K562 (cell line): ENCODE results near the gene ENTPD5. TPM values are rescaled to one million over a fixed set of nuclear protein-coding genes. Genes with fewer than 3 reads are reported as not detected.

Source experiments
- ATAC-seq: fragments of 200-7000 bp; cut with Tn5 transposase; 3 replicates; pipeline ENCODE4 v1.9.1; 2020; ENCODE audit warnings: moderate library complexity
- BruUV-seq: library from RNA; stranded (reverse); fragments of 400-500 nt; replicated peaks from 2 replicates; lab custom pipeline; 2021; lab: Mats Ljungman, UMichigan
- CTCF ChIA-PET: fragments of 300-600 bp; formaldehyde crosslinking; extraction: SDS; loops from one replicate; lab custom pipeline; 2021; ENCODE audit warnings: low intra/inter-chr PET ratio; lab: Yijun Ruan, JAX
- POLR2A ChIA-PET: fragments of 300-600, 350-650 bp; sonication (Branson Sonifier 250); formaldehyde crosslinking; extraction: SDS; loops from one replicate; lab custom pipeline; 2021; ENCODE audit warnings: antibody characterized with exemption, inconsistent platforms; lab: Yijun Ruan, JAX
- DNase-seq, 4 experiments: peaks; one replicate each; pipeline versions ENCODE4 v3.0.0 to v3.0.0-alpha.2; 2011 to 2018; ENCODE audit warnings: low spot score in 3 of 4, mixed read lengths in 3 of 4; ENCODE audit errors: extremely low read depth in 1 of 4
- FAIRE-seq: peaks from 2 replicates; lab custom pipeline; 2011; peaks lifted over from hg19 to GRCh38; lab: Jason Lieb, UNC
- H2AFZ ChIP-seq: 2 replicates; pipeline ENCODE4 v1.6.0; 2011; ENCODE audit warnings: low read depth, low read length, control low read depth, inconsistent platforms
- H3K27ac ChIP-seq: fragments of 200-600 bp; 3 replicates; pipeline ENCODE4 v1.8.0; 2011; ENCODE audit warnings: low read depth, mild to moderate bottlenecking, control low read depth, inconsistent platforms, low read length, moderate library complexity, mixed read lengths; ENCODE audit errors: extremely low read depth
- H3K27me3 ChIP-seq, 2 experiments: fragments of 300-600 bp in 1 of 2; 2 replicates in 1 of 2; 3 replicates in 1 of 2; pipeline versions ENCODE4 v1.6.0 to v1.8.0; 2011; ENCODE audit warnings: inconsistent platforms in 2 of 2, low read length in 2 of 2, mild to moderate bottlenecking in 1 of 2, mixed read lengths in 1 of 2, moderate library complexity in 1 of 2; ENCODE audit not compliant: control insufficient read depth in 2 of 2, insufficient read depth in 2 of 2
- H3K36me3 ChIP-seq: fragments of 300-600 bp; 3 replicates; pipeline ENCODE4 v1.8.0; 2011; ENCODE audit warnings: mild to moderate bottlenecking, low read length, inconsistent platforms; ENCODE audit not compliant: control insufficient read depth, insufficient read depth
- H3K4me1 ChIP-seq, 2 experiments: fragments of 200-600 bp in 1 of 2; replicated peaks in 1 of 2; 2 replicates in 1 of 2; 3 replicates in 1 of 2; pipeline versions ENCODE4 v1.5.1 to v1.8.0; 2011; ENCODE audit warnings: inconsistent platforms in 2 of 2, low read length in 2 of 2, mild to moderate bottlenecking in 1 of 2, mixed read lengths in 1 of 2, moderate library complexity in 1 of 2; ENCODE audit not compliant: control insufficient read depth in 2 of 2, insufficient read depth in 2 of 2
- H3K4me2 ChIP-seq: 2 replicates; pipeline ENCODE4 v1.6.1; 2011; ENCODE audit warnings: low read length, control low read depth, inconsistent platforms, mixed read lengths; ENCODE audit not compliant: insufficient read depth
- H3K4me3 ChIP-seq: fragments of 200-600 bp; sonication (generic), shearing (Covaris generic); 2 replicates; pipeline ENCODE4 v1.5.1; 2016; ENCODE audit warnings: control low read depth, inconsistent platforms
- H3K79me2 ChIP-seq: fragments of 200-600 bp; 3 replicates; pipeline ENCODE4 v1.8.0; 2011; ENCODE audit warnings: low read length, inconsistent platforms; ENCODE audit not compliant: control insufficient read depth, insufficient read depth
- H3K9ac ChIP-seq, 2 experiments: 2 replicates each; pipeline versions ENCODE4 v1.6.0 to v1.6.1; 2011; ENCODE audit warnings: low read depth in 2 of 2, low read length in 2 of 2, control low read depth in 1 of 2, inconsistent platforms in 1 of 2, mild to moderate bottlenecking in 1 of 2, mixed read lengths in 1 of 2; ENCODE audit not compliant: insufficient read depth in 1 of 2
- H3K9me1 ChIP-seq: one replicate; pipeline ENCODE4 v1.6.0; 2011; ENCODE audit warnings: inconsistent platforms, mild to moderate bottlenecking, low read length, moderate library complexity; ENCODE audit not compliant: control insufficient read depth, insufficient read depth
- H3K9me3 ChIP-seq: replicated peaks from 2 replicates; pipeline ENCODE4 v1.5.1; 2011; ENCODE audit warnings: low read depth, low read length, inconsistent platforms; ENCODE audit not compliant: control insufficient read depth, insufficient read depth
- H4K20me1 ChIP-seq: replicated peaks from 2 replicates; pipeline ENCODE4 v1.6.1; 2011; ENCODE audit warnings: low read length, inconsistent platforms, mixed read lengths; ENCODE audit not compliant: control insufficient read depth, insufficient read depth
- ETS2 ChIP-seq: IDR thresholded peaks from 2 replicates; pipeline ENCODE4 v1.6.1; 2016; ENCODE audit warnings: borderline replicate concordance, missing genetic modification characterization, mild to moderate bottlenecking, moderate library complexity, missing compliant biosample characterization; ENCODE audit not compliant: poor library complexity, severe bottlenecking
- ETV6 ChIP-seq, 3 experiments: fragments of 150-350 bp in 1 of 3; sonication (generic) in 1 of 3; formaldehyde crosslinking in 1 of 3; IDR thresholded peaks; 2 replicates each; pipeline versions ENCODE4 v1.6.1 to v1.8.0; 2014 to 2022; ENCODE audit warnings: borderline replicate concordance in 2 of 3, low read depth in 2 of 3, antibody characterized with exemption in 1 of 3, low read length in 1 of 3, mild to moderate bottlenecking in 1 of 3, missing genetic modification reagents in 1 of 3
- NEUROD1 ChIP-seq: fragments of 150-350 bp; IDR thresholded peaks from 2 replicates; pipeline ENCODE4 v1.6.1; 2014; ENCODE audit warnings: borderline replicate concordance, low read length, low read depth; ENCODE audit not compliant: partially characterized antibody
- POLR2AphosphoS2 ChIP-seq: IDR thresholded peaks from 2 replicates; pipeline ENCODE4 v1.6.1; 2012; ENCODE audit warnings: low read length, improper control_type of control experiment
- SAP30 ChIP-seq: fragments of 200-600 bp; sonication (generic); IDR thresholded peaks from 2 replicates; pipeline ENCODE4 v1.6.1; 2012; ENCODE audit warnings: borderline replicate concordance, low read depth, mild to moderate bottlenecking, moderate library complexity, low read length, control low read depth, inconsistent platforms; ENCODE audit not compliant: insufficient read depth, poor library complexity, severe bottlenecking
- SRF ChIP-seq, 2 experiments: fragments of 250-450, 450-650 bp in 1 of 2; sonication (Bioruptor Pico) in 1 of 2; sonication (generic) in 1 of 2; formaldehyde crosslinking; IDR thresholded peaks; 2 replicates each; pipeline versions ENCODE4 v1.5.0 to v1.5.1; 2020 to 2022; ENCODE audit warnings: mild to moderate bottlenecking in 1 of 2, missing genetic modification reagents in 1 of 2
- TRIM24 ChIP-seq, 2 experiments: fragments of 450-650 bp; IDR thresholded peaks; 2 replicates each; pipeline ENCODE4 v1.6.1; 2016
- USF1 ChIP-seq: sonication (generic); formaldehyde crosslinking; IDR thresholded peaks from 2 replicates; pipeline ENCODE4 v1.9.0; 2022; ENCODE audit warnings: mild to moderate bottlenecking, missing genetic modification reagents
- WGBS: fragments of 100-300 bp; shearing (Covaris generic); methylation state at CpG from one replicate; pipeline ENCODE4 v1.1.6; 2016; ENCODE audit warnings: low coverage, mixed read lengths; ENCODE audit not compliant: insufficient coverage; ENCODE audit errors: missing lambda C conversion rate; 5-methylcytosine and 5-hydroxymethylcytosine counted together
- in situ Hi-C: fragments of 300-500 bp; cut with MboI; formaldehyde crosslinking; loops from 4 replicates; pipeline ENCODE4 v1.15.0; 2018; ENCODE audit warnings: inconsistent platforms, mixed read lengths
- intact Hi-C: fragments of 100-400 bp; cut with micrococcal nuclease; formaldehyde crosslinking; loops from 2 replicates; pipeline ENCODE4 v1.14.2; 2022
- polyA plus RNA-seq, 8 experiments: library from polyadenylated mRNA; depleted of rRNA in 4 of 8; stranded (reverse) in 5 of 8; unstranded in 3 of 8; fragments of >200 nt; fragmentation: Nextera tagmentation in 2 of 8; fragmentation: Illumina TruSeq in 1 of 8; extraction: Ambion mirVana in 2 of 8; extraction: Trizol in 1 of 8; gene quantifications; 2 replicates each; pipeline versions ENCODE4 v1.2.1 to v1.2.3, GENCODE V29; 2011 to 2014; ENCODE audit warnings: inconsistent platforms in 1 of 8, missing spikeins in 1 of 8
- total RNA-seq, 7 experiments: library from RNA; depleted of rRNA in 6 of 7; stranded (reverse); fragments of >200 nt in 6 of 7; fragmentation: Illumina TruSeq in 2 of 7; extraction: Trizol in 2 of 7; gene quantifications; 2 replicates each; pipeline versions ENCODE4 v1.2.1 to v1.2.3, GENCODE V29; 2011 to 2021; ENCODE audit warnings: low replicate concordance in 1 of 7

Gene ENTPD5
- total and polyA plus RNA-seq, 9 of the 15 experiments (the other 6 are each of a cell fraction or from before 2014, with no cell fraction given) = 2.7 to 15.3 (median 10.3) TPM

GRCh38 chr14:74022346-74022745 is 3.3 kb upstream of the ENTPD5 start:
- POLR2A ChIA-PET = no interaction called here
- DNase-seq (no peak), FAIRE-seq (no peak)
- Histone ChIP-seq H4K20me1 (no peaks in the 10 kb centered on the region), H3K9ac (no peak overlapping the region), H3K36me3 (no peaks in the 10 kb centered on the region), H3K9me3 (no peaks in the 10 kb centered on the region)
- TF ChIP-seq ETV6 (IDR thresholded peaks at IDR 0.05; ENCODE audit: borderline replicate concordance in 1 of 2, low read depth in 2 of 2, low read length in 1 of 2) (no peak), ETV6 (CRISPR knock-in tag; IDR thresholded peaks at IDR 0.05; ENCODE audit: borderline replicate concordance) (no peak)
- TF ChIP-seq, all 486 proteins: peak for 0
- no TSS peak for BruUV-seq
- intact Hi-C loops = no loop called here
- Histone ChIP-seq H3K27me3 (no peaks in the 10 kb centered on the region), H3K79me2 (peaks cover 16% of the 10 kb centered on the region), H3K27ac (no peak overlapping the region), H2AFZ (no peak overlapping the region), H3K4me2 (no peak overlapping the region), H3K4me3 (no peak overlapping the region), H3K9me1 (no peaks in the 10 kb centered on the region), H3K4me1 (peaks cover 2 to 24% of the 10 kb centered on the region in 2 experiments; a peak in 4 of 5 replicates)
- 74% methylated on average over 4 of the region's 4 CpGs for WGBS
- CTCF ChIA-PET = no interaction called here
- in situ Hi-C loops = no loop called here
- ATAC-seq = no peak

GRCh38 chr14:74019408-74020137 is 485 bp upstream of the ENTPD5 start:
- POLR2A ChIA-PET = interaction anchor here (0.6 to 1.6 kb wide), 4 partner anchors 9 to 1115 kb away, joined by 5 to 6 read pairs (median 6); no protein-coding TSS in a partner anchor
- in situ Hi-C loops = no loop called here
- peak overlapping the region; percentile 84 for H2AFZ ChIP-seq
- TF ChIP-seq ETS2 (tag) = no peak
- no peak for TF ChIP-seq TRIM24 (IDR thresholded peaks at IDR 0.05)
- peak in 1 of 2 experiments; percentile 95; a peak in 2 of 4 replicates for TF ChIP-seq SRF (CRISPR knock-in tag; IDR thresholded peaks at IDR 0.05)
- TF ChIP-seq USF1 (CRISPR knock-in tag) = no peak
- TF ChIP-seq SAP30 = peak; percentile 66
- TF ChIP-seq NEUROD1 = no peak
- no peak for TF ChIP-seq POLR2AphosphoS2

More at GRCh38 chr14:74019408-74020137, 485 bp upstream of the ENTPD5 start:
- CTCF ChIA-PET = no interaction called here
- Histone ChIP-seq H3K4me3 (peak overlapping the region; percentile 63), H3K79me2 (peaks cover 16% of the 10 kb centered on the region), H3K27me3 (no peaks in the 10 kb centered on the region), H4K20me1 (no peaks in the 10 kb centered on the region), H3K27ac (peak overlapping the region; percentile 79), H3K4me2 (peak overlapping the region; percentile 78), H3K9ac (peak overlapping the region; percentile 96 to 99), H3K9me1 (no peaks in the 10 kb centered on the region), H3K36me3 (peaks cover 1% of the 10 kb centered on the region; the same call in 1 of the 3 replicates), H3K4me1 (peaks cover 17 to 28% of the 10 kb centered on the region in 2 experiments; a peak in 4 of 5 replicates), H3K9me3 (no peaks in the 10 kb centered on the region)
- DNase-seq (peak in 2 of 4 experiments; percentile 14 to 24), FAIRE-seq (no peak), ATAC-seq (no peak)
- BruUV-seq = TSS peak; percentile 62
- intact Hi-C loops = loop anchor here (5.0 kb wide), 1 partner anchor 67 kb away; the partner anchor contains the start of genes COQ6 and FAM161B
- under 1% methylated on average over 16 of the region's 21 CpGs for WGBS
